HEK293 (cell line): ENCODE measurements around the gene NOVA2.

ENCODE experiments used
- CTCF ChIA-PET: fragments of 350-600 bp; formaldehyde crosslinking; extraction: SDS; loops from one replicate; lab custom pipeline; 2021; ENCODE audit warnings: antibody characterized with exemption; lab: Yijun Ruan, JAX
- POLR2A ChIA-PET: fragments of 300-600 bp; formaldehyde crosslinking; extraction: SDS; loops from one replicate; lab custom pipeline; 2020; ENCODE audit warnings: antibody characterized with exemption, inconsistent platforms; lab: Yijun Ruan, JAX
- H3K27ac ChIP-seq: fragments of 200-500 bp; sonication (Bioruptor generic); 2 replicates; pipeline ENCODE4 v1.5.1; 2014; ENCODE audit warnings: low read depth, low read length, control low read depth, inconsistent platforms; ENCODE audit errors: extremely low read depth
- H3K36me3 ChIP-seq, 2 experiments: fragments of 200-500 bp in 1 of 2; sonication (Bioruptor generic) in 1 of 2; 1 replicate in 1 of 2; 2 replicates in 1 of 2; pipeline ENCODE4 v1.5.1; 2014 to 2017; ENCODE audit warnings: inconsistent platforms in 2 of 2, low read length in 2 of 2; ENCODE audit not compliant: control insufficient read depth in 2 of 2, insufficient read depth in 1 of 2
- H3K4me1 ChIP-seq: fragments of 200-500 bp; sonication (Bioruptor generic); 2 replicates; pipeline ENCODE4 v1.5.1; 2014; ENCODE audit warnings: mild to moderate bottlenecking, low read length, inconsistent platforms; ENCODE audit not compliant: control insufficient read depth, insufficient read depth
- H3K4me3 ChIP-seq: 2 replicates; pipeline ENCODE4 v1.5.1; 2011; ENCODE audit warnings: low read depth, mild to moderate bottlenecking, control low read depth, low read length, moderate library complexity
- H3K9me3 ChIP-seq: fragments of 200-500 bp; sonication (Bioruptor generic); 2 replicates; pipeline ENCODE4 v1.5.1; 2014; ENCODE audit warnings: low read depth, low read length, inconsistent platforms; ENCODE audit not compliant: control insufficient read depth, insufficient read depth
- EGR2 ChIP-seq: fragments of 450-650 bp; formaldehyde crosslinking; IDR thresholded peaks from 2 replicates; pipeline ENCODE4 v1.5.1; 2016; ENCODE audit warnings: low read depth, missing biosample characterization, missing genetic modification characterization
- GLIS2 ChIP-seq: fragments of 450-650 bp; formaldehyde crosslinking; IDR thresholded peaks from 2 replicates; pipeline ENCODE4 v1.5.1; 2016; ENCODE audit warnings: missing biosample characterization, missing genetic modification characterization
- KLF9 ChIP-seq: fragments of 450-650 bp; formaldehyde crosslinking; IDR thresholded peaks from 2 replicates; pipeline ENCODE4 v1.5.1; 2016; ENCODE audit warnings: missing biosample characterization, missing genetic modification characterization, low read depth
- SCRT2 ChIP-seq: fragments of 450-650 bp; formaldehyde crosslinking; IDR thresholded peaks from 2 replicates; pipeline ENCODE4 v1.5.1; 2016; ENCODE audit warnings: missing biosample characterization, missing genetic modification characterization
- SP2 ChIP-seq: fragments of 450-650 bp; formaldehyde crosslinking; IDR thresholded peaks from 2 replicates; pipeline ENCODE4 v1.5.1; 2016; ENCODE audit warnings: missing biosample characterization, missing genetic modification characterization
- SP3 ChIP-seq: fragments of 450-650 bp; formaldehyde crosslinking; IDR thresholded peaks from 2 replicates; pipeline ENCODE4 v1.5.1; 2016; ENCODE audit warnings: missing biosample characterization, missing genetic modification characterization
- ZFHX2 ChIP-seq: fragments of 450-650 bp; formaldehyde crosslinking; conservative IDR thresholded peaks from 2 replicates; pipeline ENCODE4 v1.5.1; 2016; ENCODE audit warnings: missing biosample characterization, missing genetic modification characterization
- ZNF155 ChIP-seq: fragments of 450-650 bp; formaldehyde crosslinking; IDR thresholded peaks from 2 replicates; pipeline ENCODE4 v1.5.1; 2016; ENCODE audit warnings: missing biosample characterization, missing genetic modification characterization
- ZNF600 ChIP-seq: fragments of 450-650 bp; formaldehyde crosslinking; IDR thresholded peaks from 2 replicates; pipeline ENCODE4 v1.5.1; 2016; ENCODE audit warnings: missing biosample characterization, missing genetic modification characterization
- ZNF610 ChIP-seq: fragments of 450-650 bp; formaldehyde crosslinking; IDR thresholded peaks from 2 replicates; pipeline ENCODE4 v1.5.1; 2016; ENCODE audit warnings: missing biosample characterization, missing genetic modification characterization, borderline replicate concordance
- ZNF626 ChIP-seq: fragments of 450-650 bp; sonication (Bioruptor Pico); formaldehyde crosslinking; IDR thresholded peaks from 2 replicates; pipeline ENCODE4 v1.5.1; 2018; ENCODE audit warnings: missing biosample characterization, missing genetic modification characterization, inconsistent platforms
- ZNF664 ChIP-seq: fragments of 450-650 bp; formaldehyde crosslinking; IDR thresholded peaks from 2 replicates; pipeline ENCODE4 v1.5.1; 2016; ENCODE audit warnings: missing biosample characterization, missing genetic modification characterization
- TF ChIP-seq, protein P1 (sequence below): fragments of 450-650 bp; formaldehyde crosslinking; IDR thresholded peaks from 2 replicates; pipeline ENCODE4 v1.5.1; 2016; ENCODE audit warnings: missing biosample characterization, missing genetic modification characterization
- TF ChIP-seq, protein P2 (sequence below): fragments of 450-650 bp; formaldehyde crosslinking; IDR thresholded peaks from 2 replicates; pipeline ENCODE4 v1.5.1; 2016; ENCODE audit warnings: missing biosample characterization, missing genetic modification characterization
- TF ChIP-seq, protein P3 (sequence below): fragments of 450-650 bp; formaldehyde crosslinking; IDR thresholded peaks from 2 replicates; pipeline ENCODE4 v1.5.1; 2017; ENCODE audit warnings: missing biosample characterization, missing genetic modification characterization
- TF ChIP-seq, protein P4 (sequence below): fragments of 450-650 bp; formaldehyde crosslinking; IDR thresholded peaks from 2 replicates; pipeline ENCODE4 v1.5.1; 2016; ENCODE audit warnings: missing biosample characterization, missing genetic modification characterization
- TF ChIP-seq, protein P5 (sequence below): fragments of 450-650 bp; formaldehyde crosslinking; IDR thresholded peaks from 2 replicates; pipeline ENCODE4 v1.5.1; 2016; ENCODE audit warnings: missing biosample characterization, missing genetic modification characterization
- TF ChIP-seq, protein P6 (sequence below): fragments of 450-650 bp; formaldehyde crosslinking; IDR thresholded peaks from 2 replicates; pipeline ENCODE4 v1.5.1; 2016; ENCODE audit warnings: missing biosample characterization, missing genetic modification characterization

The NOVA2 gene

DNA sequence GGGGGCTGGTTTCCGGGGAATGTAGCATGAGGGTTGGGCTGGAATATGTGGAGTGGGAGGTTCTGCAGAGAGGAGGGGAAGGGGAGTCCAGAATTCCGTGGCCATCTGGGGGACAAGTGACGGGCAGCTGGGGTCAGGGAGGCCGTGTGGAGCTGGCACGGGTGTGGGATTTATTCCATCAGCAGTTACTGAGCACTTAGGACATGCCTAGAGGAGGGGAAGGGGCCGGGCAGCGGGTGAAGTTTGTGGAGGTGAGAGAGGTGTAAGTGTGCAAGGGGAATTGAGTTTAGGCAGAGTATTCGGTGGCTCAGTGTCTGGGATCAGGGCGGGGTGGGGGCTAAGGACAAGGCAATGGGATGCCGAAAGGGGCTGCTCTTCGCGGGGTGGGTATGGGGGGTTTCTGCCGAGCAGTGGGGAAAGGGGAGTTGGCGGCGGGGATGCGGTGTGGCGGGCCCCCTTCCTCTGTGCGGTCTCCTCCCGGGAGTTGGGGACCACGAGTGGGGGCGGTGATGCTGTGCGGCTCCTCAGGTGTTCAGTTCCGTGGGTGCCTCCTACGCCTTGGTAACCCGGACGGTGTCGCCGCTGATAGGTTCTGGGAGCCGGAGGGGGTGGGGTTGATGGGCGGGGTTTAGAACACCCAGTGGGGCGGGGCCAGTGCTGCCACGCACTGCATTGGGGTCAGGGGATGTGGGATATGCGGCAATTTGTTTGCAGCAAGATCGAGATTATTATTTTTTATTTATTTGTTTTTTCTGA is 27.0 kb upstream of the NOVA2 start:
- TF ChIP-seq ZFHX2 (peak; percentile 59), ZNF626 (tag by site-specific recombination) (no peak), ZNF600 (tag by site-specific recombination) (peak; percentile 20), ZNF155 (tag by site-specific recombination) (no peak), GLIS2 (peak; percentile 39; the same call in 1 of the 2 replicates), KLF9 (tag by site-specific recombination) (peak; percentile 20; the same call in 1 of the 2 replicates), SP2 (tag by site-specific recombination) (peak; percentile 55), SP3 (peak; percentile 27; the same call in 1 of the 2 replicates), EGR2 (tag by site-specific recombination) (peak; percentile 63), SCRT2 (tag by site-specific recombination) (peak; percentile 69; the same call in 1 of the 2 replicates), ZNF664 (tag by site-specific recombination) (no peak), ZNF610 (no peak)
- TF ChIP-seq, protein P1, sequence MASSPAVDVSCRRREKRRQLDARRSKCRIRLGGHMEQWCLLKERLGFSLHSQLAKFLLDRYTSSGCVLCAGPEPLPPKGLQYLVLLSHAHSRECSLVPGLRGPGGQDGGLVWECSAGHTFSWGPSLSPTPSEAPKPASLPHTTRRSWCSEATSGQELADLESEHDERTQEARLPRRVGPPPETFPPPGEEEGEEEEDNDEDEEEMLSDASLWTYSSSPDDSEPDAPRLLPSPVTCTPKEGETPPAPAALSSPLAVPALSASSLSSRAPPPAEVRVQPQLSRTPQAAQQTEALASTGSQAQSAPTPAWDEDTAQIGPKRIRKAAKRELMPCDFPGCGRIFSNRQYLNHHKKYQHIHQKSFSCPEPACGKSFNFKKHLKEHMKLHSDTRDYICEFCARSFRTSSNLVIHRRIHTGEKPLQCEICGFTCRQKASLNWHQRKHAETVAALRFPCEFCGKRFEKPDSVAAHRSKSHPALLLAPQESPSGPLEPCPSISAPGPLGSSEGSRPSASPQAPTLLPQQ (tag by site-specific recombination), result peak; percentile 48; the same call in 1 of the 2 replicates
- TF ChIP-seq, protein P2, sequence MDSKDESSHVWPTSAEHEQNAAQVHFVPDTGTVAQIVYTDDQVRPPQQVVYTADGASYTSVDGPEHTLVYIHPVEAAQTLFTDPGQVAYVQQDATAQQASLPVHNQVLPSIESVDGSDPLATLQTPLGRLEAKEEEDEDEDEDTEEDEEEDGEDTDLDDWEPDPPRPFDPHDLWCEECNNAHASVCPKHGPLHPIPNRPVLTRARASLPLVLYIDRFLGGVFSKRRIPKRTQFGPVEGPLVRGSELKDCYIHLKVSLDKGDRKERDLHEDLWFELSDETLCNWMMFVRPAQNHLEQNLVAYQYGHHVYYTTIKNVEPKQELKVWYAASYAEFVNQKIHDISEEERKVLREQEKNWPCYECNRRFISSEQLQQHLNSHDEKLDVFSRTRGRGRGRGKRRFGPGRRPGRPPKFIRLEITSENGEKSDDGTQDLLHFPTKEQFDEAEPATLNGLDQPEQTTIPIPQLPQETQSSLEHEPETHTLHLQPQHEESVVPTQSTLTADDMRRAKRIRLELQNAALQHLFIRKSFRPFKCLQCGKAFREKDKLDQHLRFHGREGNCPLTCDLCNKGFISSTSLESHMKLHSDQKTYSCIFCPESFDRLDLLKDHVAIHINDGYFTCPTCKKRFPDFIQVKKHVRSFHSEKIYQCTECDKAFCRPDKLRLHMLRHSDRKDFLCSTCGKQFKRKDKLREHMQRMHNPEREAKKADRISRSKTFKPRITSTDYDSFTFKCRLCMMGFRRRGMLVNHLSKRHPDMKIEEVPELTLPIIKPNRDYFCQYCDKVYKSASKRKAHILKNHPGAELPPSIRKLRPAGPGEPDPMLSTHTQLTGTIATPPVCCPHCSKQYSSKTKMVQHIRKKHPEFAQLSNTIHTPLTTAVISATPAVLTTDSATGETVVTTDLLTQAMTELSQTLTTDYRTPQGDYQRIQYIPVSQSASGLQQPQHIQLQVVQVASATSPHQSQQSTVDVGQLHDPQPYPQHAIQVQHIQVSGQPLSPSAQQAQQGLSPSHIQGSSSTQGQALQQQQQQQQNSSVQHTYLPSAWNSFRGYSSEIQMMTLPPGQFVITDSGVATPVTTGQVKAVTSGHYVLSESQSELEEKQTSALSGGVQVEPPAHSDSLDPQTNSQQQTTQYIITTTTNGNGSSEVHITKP (tag by site-specific recombination), result peak; percentile 88
- TF ChIP-seq, protein P3, sequence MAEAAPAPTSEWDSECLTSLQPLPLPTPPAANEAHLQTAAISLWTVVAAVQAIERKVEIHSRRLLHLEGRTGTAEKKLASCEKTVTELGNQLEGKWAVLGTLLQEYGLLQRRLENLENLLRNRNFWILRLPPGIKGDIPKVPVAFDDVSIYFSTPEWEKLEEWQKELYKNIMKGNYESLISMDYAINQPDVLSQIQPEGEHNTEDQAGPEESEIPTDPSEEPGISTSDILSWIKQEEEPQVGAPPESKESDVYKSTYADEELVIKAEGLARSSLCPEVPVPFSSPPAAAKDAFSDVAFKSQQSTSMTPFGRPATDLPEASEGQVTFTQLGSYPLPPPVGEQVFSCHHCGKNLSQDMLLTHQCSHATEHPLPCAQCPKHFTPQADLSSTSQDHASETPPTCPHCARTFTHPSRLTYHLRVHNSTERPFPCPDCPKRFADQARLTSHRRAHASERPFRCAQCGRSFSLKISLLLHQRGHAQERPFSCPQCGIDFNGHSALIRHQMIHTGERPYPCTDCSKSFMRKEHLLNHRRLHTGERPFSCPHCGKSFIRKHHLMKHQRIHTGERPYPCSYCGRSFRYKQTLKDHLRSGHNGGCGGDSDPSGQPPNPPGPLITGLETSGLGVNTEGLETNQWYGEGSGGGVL, result no peak
- TF ChIP-seq, protein P4, sequence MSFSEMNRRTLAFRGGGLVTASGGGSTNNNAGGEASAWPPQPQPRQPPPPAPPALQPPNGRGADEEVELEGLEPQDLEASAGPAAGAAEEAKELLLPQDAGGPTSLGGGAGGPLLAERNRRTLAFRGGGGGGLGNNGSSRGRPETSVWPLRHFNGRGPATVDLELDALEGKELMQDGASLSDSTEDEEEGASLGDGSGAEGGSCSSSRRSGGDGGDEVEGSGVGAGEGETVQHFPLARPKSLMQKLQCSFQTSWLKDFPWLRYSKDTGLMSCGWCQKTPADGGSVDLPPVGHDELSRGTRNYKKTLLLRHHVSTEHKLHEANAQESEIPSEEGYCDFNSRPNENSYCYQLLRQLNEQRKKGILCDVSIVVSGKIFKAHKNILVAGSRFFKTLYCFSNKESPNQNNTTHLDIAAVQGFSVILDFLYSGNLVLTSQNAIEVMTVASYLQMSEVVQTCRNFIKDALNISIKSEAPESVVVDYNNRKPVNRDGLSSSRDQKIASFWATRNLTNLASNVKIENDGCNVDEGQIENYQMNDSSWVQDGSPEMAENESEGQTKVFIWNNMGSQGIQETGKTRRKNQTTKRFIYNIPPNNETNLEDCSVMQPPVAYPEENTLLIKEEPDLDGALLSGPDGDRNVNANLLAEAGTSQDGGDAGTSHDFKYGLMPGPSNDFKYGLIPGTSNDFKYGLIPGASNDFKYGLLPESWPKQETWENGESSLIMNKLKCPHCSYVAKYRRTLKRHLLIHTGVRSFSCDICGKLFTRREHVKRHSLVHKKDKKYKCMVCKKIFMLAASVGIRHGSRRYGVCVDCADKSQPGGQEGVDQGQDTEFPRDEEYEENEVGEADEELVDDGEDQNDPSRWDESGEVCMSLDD (tag by site-specific recombination), result 0 out of 2 replicates have a peak, but pooled peaks have one; percentile 20
- TF ChIP-seq, protein P5, sequence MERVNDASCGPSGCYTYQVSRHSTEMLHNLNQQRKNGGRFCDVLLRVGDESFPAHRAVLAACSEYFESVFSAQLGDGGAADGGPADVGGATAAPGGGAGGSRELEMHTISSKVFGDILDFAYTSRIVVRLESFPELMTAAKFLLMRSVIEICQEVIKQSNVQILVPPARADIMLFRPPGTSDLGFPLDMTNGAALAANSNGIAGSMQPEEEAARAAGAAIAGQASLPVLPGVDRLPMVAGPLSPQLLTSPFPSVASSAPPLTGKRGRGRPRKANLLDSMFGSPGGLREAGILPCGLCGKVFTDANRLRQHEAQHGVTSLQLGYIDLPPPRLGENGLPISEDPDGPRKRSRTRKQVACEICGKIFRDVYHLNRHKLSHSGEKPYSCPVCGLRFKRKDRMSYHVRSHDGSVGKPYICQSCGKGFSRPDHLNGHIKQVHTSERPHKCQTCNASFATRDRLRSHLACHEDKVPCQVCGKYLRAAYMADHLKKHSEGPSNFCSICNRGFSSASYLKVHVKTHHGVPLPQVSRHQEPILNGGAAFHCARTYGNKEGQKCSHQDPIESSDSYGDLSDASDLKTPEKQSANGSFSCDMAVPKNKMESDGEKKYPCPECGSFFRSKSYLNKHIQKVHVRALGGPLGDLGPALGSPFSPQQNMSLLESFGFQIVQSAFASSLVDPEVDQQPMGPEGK (tag by site-specific recombination), result peak; percentile 58; the same call in 1 of the 2 replicates
- TF ChIP-seq, protein P6, sequence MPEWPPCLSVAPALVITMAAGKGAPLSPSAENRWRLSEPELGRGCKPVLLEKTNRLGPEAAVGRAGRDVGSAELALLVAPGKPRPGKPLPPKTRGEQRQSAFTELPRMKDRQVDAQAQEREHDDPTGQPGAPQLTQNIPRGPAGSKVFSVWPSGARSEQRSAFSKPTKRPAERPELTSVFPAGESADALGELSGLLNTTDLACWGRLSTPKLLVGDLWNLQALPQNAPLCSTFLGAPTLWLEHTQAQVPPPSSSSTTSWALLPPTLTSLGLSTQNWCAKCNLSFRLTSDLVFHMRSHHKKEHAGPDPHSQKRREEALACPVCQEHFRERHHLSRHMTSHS (tag by site-specific recombination), result no peak
- Histone ChIP-seq H3K27ac (no peak overlapping the region), H3K4me1 (peaks cover 13% of the 10 kb centered on the region), H3K36me3 (peaks cover 4 to 9% of the 10 kb centered on the region in 2 experiments; a peak in 2 of 3 replicates), H3K9me3 (no peaks in the 10 kb centered on the region), H3K4me3 (peak overlapping the region; percentile 21)
- CTCF ChIA-PET, result interaction anchor here (0.7 to 1.2 kb wide), 2 partner anchors 9 to 10 kb away, joined by 3 to 4 read pairs; no protein-coding TSS in a partner anchor
- POLR2A ChIA-PET, result interaction anchor here (1.1 kb wide), 1 partner anchor 52 kb away, joined by 5 read pairs; no protein-coding TSS in a partner anchor
